ENCODE data around the gene NFATC1.

The NFATC1 gene

DNA sequence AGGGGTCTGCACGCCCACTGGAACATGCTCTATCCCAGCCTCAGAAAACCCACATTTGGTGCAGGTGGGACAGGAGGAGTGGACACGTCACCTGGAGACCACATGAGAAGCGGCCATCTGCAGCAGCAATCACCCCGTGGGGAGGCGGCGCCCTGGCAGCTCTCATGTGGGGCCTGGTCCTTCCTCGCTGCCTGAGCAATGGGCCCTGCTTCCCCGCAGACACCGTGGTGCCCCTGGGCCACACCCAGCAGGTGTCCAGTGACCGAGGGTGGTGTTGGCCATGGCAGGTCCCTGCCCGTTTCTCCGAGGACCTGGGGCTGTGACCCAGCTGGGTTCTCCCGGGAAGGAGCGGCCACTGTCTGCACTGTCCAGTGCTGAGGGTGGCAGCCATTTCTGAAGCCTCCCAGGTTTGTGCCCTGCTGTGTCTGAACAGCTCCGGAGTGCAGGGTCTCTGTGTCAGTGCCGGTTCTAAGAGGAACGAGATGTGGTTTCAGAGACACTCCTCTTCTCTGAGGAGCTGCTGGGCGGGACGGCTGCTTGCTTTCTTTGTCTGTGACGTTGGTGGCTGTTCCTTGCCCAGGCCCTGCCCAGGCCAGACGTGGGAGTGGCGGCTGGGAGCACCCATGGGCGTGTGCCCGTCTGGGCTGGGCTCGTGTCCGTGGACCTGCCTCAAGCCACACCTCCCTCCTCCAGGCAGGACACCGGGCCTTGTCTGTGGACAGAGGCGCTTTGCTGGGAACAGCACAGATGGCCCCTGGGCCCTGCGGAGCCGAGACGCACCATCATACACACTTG, 44.8 kb downstream of the NFATC1 start:
- DNase-seq (ENCODE audit: low read depth in 2 of 2), result no peak

- no peak for DNase-seq (ENCODE audit: low read depth in 2 of 2)
Observed at GRCh38 chr18:79441420-79441819, 45.7 kb downstream of the NFATC1 start.

GRCh38 chr18:79442508-79443221, 46.9 kb downstream of the NFATC1 start:
- no peak for DNase-seq (ENCODE audit: low read depth in 2 of 2)

DNA sequence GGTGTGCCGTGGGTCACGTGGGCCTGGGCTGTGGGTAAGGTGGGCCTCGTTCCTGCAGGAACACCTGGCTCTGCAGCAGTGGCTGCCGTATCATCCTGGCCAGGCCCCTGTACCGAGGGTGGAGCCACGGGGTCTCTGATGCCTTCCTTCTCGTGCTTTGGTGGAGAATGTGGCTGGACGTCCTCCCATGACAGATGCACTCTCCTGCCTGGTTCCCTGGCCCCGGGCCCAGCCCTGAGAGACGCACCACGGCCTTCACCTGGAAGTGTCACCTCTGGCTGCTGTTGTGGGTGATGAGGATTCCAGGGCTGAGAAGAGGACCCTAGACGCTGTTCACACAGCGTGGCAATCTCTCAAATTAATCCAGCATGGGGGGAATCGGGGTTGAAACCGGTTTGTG, 49.5 kb downstream of the NFATC1 start:
- DNase-seq (ENCODE audit: low read depth in 2 of 2), result no peak

GRCh38 chr18:79445696-79446561, 50.2 kb downstream of the NFATC1 start:
- no peak for DNase-seq (ENCODE audit: low read depth in 2 of 2)

- DNase-seq (ENCODE audit: low read depth in 2 of 2), result no peak
Observed at GRCh38 chr18:79446931-79447330, 51.2 kb downstream of the NFATC1 start.

DNA sequence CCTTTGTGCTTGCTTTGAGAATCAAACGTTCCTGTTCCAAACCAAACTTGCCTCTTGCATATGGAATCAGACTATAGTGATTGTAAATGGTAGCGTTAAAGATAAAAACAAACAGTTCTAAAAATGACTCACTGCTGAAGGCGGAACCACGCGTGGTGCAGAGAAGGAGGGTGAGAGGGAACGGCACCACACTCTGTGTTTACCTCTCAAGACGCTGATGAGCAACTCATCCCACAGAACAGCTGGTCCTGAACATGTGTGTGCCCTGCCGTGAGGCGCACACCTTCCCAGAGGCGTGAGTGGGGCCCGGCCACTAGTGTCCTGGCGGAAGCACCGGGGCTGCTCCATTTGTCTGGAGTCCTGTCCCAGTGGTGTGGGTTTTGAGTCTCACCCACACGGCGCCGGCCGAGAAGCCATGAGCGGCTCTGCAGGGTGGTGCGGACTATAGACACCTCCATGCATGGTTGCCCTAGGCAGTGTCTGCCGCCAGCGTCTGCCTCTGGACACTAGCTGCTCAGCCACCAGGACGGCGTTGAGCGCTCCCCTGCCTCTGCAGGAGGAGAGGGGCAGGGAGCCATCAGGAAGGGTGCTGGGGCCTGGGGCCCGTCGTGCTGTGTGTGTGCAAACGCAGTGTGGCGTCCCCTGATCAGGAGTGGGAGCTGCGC, 52.1 kb downstream of the NFATC1 start:
- no peak for DNase-seq (ENCODE audit: low read depth in 2 of 2)

GRCh38 chr18:79448621-79449020, 52.9 kb downstream of the NFATC1 start:
- DNase-seq (ENCODE audit: low read depth in 2 of 2), result no peak

- DNase-seq (ENCODE audit: low read depth in 2 of 2), result no peak
Observed at GRCh38 chr18:79449551-79450288, 54.0 kb downstream of the NFATC1 start.

GRCh38 chr18:79450289-79451080, 54.8 kb downstream of the NFATC1 start:
- DNase-seq (ENCODE audit: low read depth in 2 of 2), result no peak

- DNase-seq (ENCODE audit: low read depth in 2 of 2), result no peak
Observed at GRCh38 chr18:79451237-79452125, 55.8 kb downstream of the NFATC1 start.

- DNase-seq (ENCODE audit: low read depth in 2 of 2), result no peak
Observed at GRCh38 chr18:79452190-79452990, 56.7 kb downstream of the NFATC1 start.

GRCh38 chr18:79452991-79453645, 57.4 kb downstream of the NFATC1 start:
- no peak for DNase-seq (ENCODE audit: low read depth in 2 of 2)

DNA sequence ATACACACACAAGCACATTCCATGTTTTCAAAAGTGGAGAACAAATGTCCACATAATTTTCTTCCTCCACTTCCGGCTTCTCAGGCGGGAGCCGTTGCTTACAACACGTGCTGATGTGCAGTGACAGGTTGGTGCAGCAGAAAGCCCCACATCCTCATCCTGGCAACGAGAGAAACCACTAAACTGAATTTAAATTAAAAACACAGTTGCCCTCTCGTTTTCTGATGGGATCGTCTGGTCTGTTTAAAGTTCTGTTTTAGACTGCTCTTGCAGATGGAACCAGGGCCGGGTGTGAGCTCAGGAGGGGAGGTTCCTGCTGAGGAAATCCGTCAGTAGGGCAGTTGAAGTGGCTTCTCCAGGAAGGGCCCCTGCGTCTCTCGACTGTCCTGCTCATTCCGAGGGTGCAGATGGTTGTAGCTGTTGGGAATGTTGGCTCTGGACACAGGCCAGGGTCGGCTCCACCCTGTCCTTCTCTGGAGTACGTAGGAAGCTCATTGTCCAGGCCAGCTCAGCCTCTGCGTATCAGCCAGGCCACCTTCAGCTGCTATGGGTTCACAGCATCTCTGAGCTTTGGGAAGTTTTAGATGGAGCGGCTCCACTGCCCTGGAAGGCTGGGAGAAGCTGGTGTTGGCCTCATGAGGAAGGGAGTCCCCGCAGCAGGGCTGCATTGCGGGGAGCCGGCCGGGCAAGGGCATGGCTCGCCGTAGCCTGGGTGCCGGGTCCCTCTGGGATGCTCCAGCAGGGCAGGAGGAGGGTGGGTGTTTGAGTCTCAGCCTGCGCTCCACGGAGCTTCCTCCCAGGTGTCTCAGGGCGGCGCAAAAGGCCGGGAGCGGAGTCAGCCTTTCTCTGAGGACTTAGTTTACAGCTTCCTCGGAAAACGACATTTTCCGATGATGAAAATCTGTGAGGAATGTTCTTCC, 58.3 kb downstream of the NFATC1 start:
- no peak for DNase-seq (ENCODE audit: low read depth in 2 of 2)

DNA sequence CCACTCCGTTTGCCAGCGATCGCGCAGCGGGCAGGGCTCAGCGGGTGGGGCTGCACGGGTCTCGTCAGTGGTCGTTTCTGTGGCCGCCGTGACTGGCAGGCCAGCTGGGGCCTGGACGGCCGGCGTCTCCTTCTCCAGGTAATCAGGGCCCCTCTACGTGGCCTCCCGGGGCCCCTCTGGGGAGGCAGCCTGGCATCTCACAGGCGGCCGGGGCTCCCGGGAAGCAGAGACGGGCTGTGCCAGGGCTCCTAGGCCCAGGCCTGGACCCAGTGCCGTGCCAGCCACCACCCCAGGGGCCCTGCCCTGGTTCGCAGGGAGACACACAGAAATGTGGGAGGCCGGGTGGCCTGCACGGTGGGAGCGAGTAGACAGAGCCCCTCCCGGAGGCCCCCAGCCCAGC, 59.5 kb downstream of the NFATC1 start:
- no peak for DNase-seq (ENCODE audit: low read depth in 2 of 2)

GRCh38 chr18:79456105-79456980, 60.6 kb downstream of the NFATC1 start:
- DNase-seq (ENCODE audit: low read depth in 2 of 2), result no peak
